MM.1S (cell line): ENCODE data around the gene MON2.

ENCODE experiments used
- DNase-seq: peaks from one replicate; pipeline ENCODE4 v3.0.0-alpha.2; 2015
- H2AFZ ChIP-seq: fragments of 300-600 bp; sonication (generic); 2 replicates; pipeline ENCODE4 v1.6.0; 2016; ENCODE audit warnings: antibody characterized with exemption, low read length
- H3F3A ChIP-seq: fragments of 300-600 bp; sonication (generic); 2 replicates; pipeline ENCODE4 v1.6.1; 2016; ENCODE audit warnings: mild to moderate bottlenecking, antibody characterized with exemption, low read length, moderate library complexity, mixed read lengths; ENCODE audit not compliant: insufficient read depth
- H3K27ac ChIP-seq: fragments of 300-600 bp; sonication (generic); 2 replicates; pipeline ENCODE4 v1.5.1; 2016; ENCODE audit warnings: mild to moderate bottlenecking, low read length
- H3K27me3 ChIP-seq: fragments of 300-600 bp; sonication (generic); replicated peaks from 2 replicates; pipeline ENCODE4 v1.6.0; 2016; ENCODE audit warnings: low read length; ENCODE audit not compliant: insufficient read depth
- H3K36me3 ChIP-seq: fragments of 300-600 bp; sonication (generic); replicated peaks from 2 replicates; pipeline ENCODE4 v1.6.1; 2016; ENCODE audit warnings: mild to moderate bottlenecking, low read length, mixed read lengths; ENCODE audit not compliant: insufficient read depth
- H3K4me1 ChIP-seq: fragments of 300-600 bp; sonication (generic); 2 replicates; pipeline ENCODE4 v1.6.1; 2016; ENCODE audit warnings: low read length, mixed read lengths
- H3K4me2 ChIP-seq: fragments of 300-600 bp; sonication (generic); 2 replicates; pipeline ENCODE4 v1.6.0; 2016; ENCODE audit warnings: low read depth, low read length
- H3K4me3 ChIP-seq: fragments of 300-600 bp; sonication (generic); 2 replicates; pipeline ENCODE4 v1.5.1; 2016; ENCODE audit warnings: low read length, mixed read lengths
- H3K79me2 ChIP-seq: fragments of 300-600 bp; sonication (generic); 2 replicates; pipeline ENCODE4 v1.6.1; 2016; ENCODE audit warnings: mixed run types, low read length, mixed read lengths
- H3K9ac ChIP-seq: fragments of 300-600 bp; sonication (generic); 2 replicates; pipeline ENCODE4 v1.6.1; 2016; ENCODE audit warnings: low read length, mixed read lengths
- H3K9me2 ChIP-seq: fragments of 300-600 bp; sonication (generic); replicated peaks from 2 replicates; pipeline ENCODE4 v1.6.1; 2016; ENCODE audit warnings: mild to moderate bottlenecking, low read length, mixed read lengths; ENCODE audit not compliant: insufficient read depth
- H3K9me3 ChIP-seq: fragments of 300-600 bp; sonication (generic); replicated peaks from 2 replicates; pipeline ENCODE4 v1.6.1; 2016; ENCODE audit warnings: mild to moderate bottlenecking, low read length, mixed read lengths; ENCODE audit not compliant: insufficient read depth
- H4K20me1 ChIP-seq: fragments of 300-600 bp; sonication (generic); 2 replicates; pipeline ENCODE4 v1.6.1; 2016; ENCODE audit warnings: mild to moderate bottlenecking, low read length, moderate library complexity, mixed read lengths; ENCODE audit not compliant: insufficient read depth
- CTCF ChIP-seq: fragments of 300-600 bp; sonication (generic); IDR thresholded peaks from 2 replicates; pipeline ENCODE4 v1.5.1; 2016; ENCODE audit warnings: antibody characterized with exemption, low read length, mixed read lengths
- EZH2 ChIP-seq: fragments of 300-600 bp; sonication (generic); optimal IDR thresholded peaks from 2 replicates; pipeline ENCODE3; 2017; ENCODE audit warnings: low read depth, mild to moderate bottlenecking, antibody characterized with exemption, low read length, mixed read lengths
- EZH2phosphoT487 ChIP-seq: fragments of 300-600 bp; sonication (generic); IDR thresholded peaks from 2 replicates; pipeline ENCODE4 v1.6.1; 2018; ENCODE audit warnings: antibody characterized with exemption, low read length

The MON2 gene

GRCh38 chr12:62647586-62647985 is 181.0 kb downstream of the MON2 start:
- no peaks in the 10 kb centered on the region for H3K4me1 ChIP-seq
- TF ChIP-seq EZH2phosphoT487 (no peak), EZH2 (no peak), CTCF (no peak)
- H3F3A ChIP-seq: no peaks in the 10 kb centered on the region
- H4K20me1 ChIP-seq: no peaks in the 10 kb centered on the region; the same call in 1 of the 2 replicates
- no peak overlapping the region for H2AFZ ChIP-seq
- no peak for DNase-seq
- H3K9me2 ChIP-seq: no peaks in the 10 kb centered on the region
- H3K79me2 ChIP-seq: no peaks in the 10 kb centered on the region
- no peak overlapping the region for H3K9ac ChIP-seq
- H3K27me3 ChIP-seq: no peaks in the 10 kb centered on the region
- no peak overlapping the region for H3K4me2 ChIP-seq
- no peaks in the 10 kb centered on the region for H3K36me3 ChIP-seq
- H3K4me3 ChIP-seq: no peak overlapping the region
- H3K27ac ChIP-seq: no peak overlapping the region
- no peaks in the 10 kb centered on the region for H3K9me3 ChIP-seq

- H3K9ac ChIP-seq: no peak overlapping the region
- H3K4me3 ChIP-seq: no peak overlapping the region
- no peak overlapping the region for H3K4me2 ChIP-seq
- no peaks in the 10 kb centered on the region for H3F3A ChIP-seq
- H2AFZ ChIP-seq: no peak overlapping the region
- no peaks in the 10 kb centered on the region for H3K79me2 ChIP-seq
- no peak overlapping the region for H3K27ac ChIP-seq
- no peaks in the 10 kb centered on the region for H3K9me3 ChIP-seq
- H3K4me1 ChIP-seq: no peaks in the 10 kb centered on the region
- no peaks in the 10 kb centered on the region; the same call in 1 of the 2 replicates for H4K20me1 ChIP-seq
- TF ChIP-seq EZH2 (no peak), EZH2phosphoT487 (no peak), CTCF (no peak)
- no peaks in the 10 kb centered on the region for H3K36me3 ChIP-seq
- no peaks in the 10 kb centered on the region for H3K9me2 ChIP-seq
- H3K27me3 ChIP-seq: no peaks in the 10 kb centered on the region
- DNase-seq: no peak
Measured at GRCh38 chr12:62649412-62650138, 182.9 kb downstream of the MON2 start.
